NCI-H2196 treated with DMSO at 0.1 percent for 48 hours (cell line): ENCODE measurements around the gene RSPRY1.
"Not testable (repeated sequence)": the region's sequence is repeated elsewhere in the genome, so short reads cannot be mapped to it uniquely, and the experiment has no call there.

Source experiments
- DNase-seq: peaks from one replicate; lab custom pipeline; 2025; ENCODE audit not compliant: unreplicated experiment; lab: John Stamatoyannopoulos, UW

The RSPRY1 gene

GRCh38 chr16:57252148-57252721, 66.1 kb downstream of the RSPRY1 start:
- DNase-seq, result no peak

- no peak for DNase-seq
These were observed 67.3 kb downstream of the RSPRY1 start for GRCh38 chr16:57253466-57253865.

GRCh38 chr16:57255686-57256415, 69.7 kb downstream of the RSPRY1 start:
- no peak for DNase-seq

- DNase-seq, result no peak
These were observed 70.7 kb downstream of the RSPRY1 start for GRCh38 chr16:57256601-57257395.

- DNase-seq, result no peak
These were observed 71.4 kb downstream of the RSPRY1 start for GRCh38 chr16:57257455-57258070.

- DNase-seq, result no peak
These were observed 72.2 kb downstream of the RSPRY1 start for GRCh38 chr16:57258226-57258909.

GRCh38 chr16:57258910-57259475, 72.9 kb downstream of the RSPRY1 start:
- DNase-seq, result no peak

- DNase-seq, result no peak
These were observed 74.3 kb downstream of the RSPRY1 start for GRCh38 chr16:57260294-57260929.

- no peak for DNase-seq
These were observed 75.7 kb downstream of the RSPRY1 start for GRCh38 chr16:57261806-57262205.

GRCh38 chr16:57262841-57263540, 76.9 kb downstream of the RSPRY1 start:
- DNase-seq, result no peak

GRCh38 chr16:57263541-57264351, 77.6 kb downstream of the RSPRY1 start:
- no peak for DNase-seq

- no peak for DNase-seq
These were observed 78.3 kb downstream of the RSPRY1 start for GRCh38 chr16:57264381-57264780.

GRCh38 chr16:57264950-57265371, 78.8 kb downstream of the RSPRY1 start:
- DNase-seq, result no peak

GRCh38 chr16:57265850-57266530, 79.9 kb downstream of the RSPRY1 start:
- DNase-seq, result no peak

GRCh38 chr16:57266531-57267260, 80.6 kb downstream of the RSPRY1 start:
- DNase-seq, result no peak

- DNase-seq, result not testable (repeated sequence)
These were observed 81.2 kb downstream of the RSPRY1 start for GRCh38 chr16:57267343-57267742.
